RPMI7951 (cell line): ENCODE data around the gene ATP1B3. TPM values are rescaled to one million over a fixed set of nuclear protein-coding genes. Genes with fewer than 3 reads are reported as not detected.

Source experiments
- DNase-seq: peaks from one replicate; pipeline ENCODE4 v3.0.0-alpha.2; 2012; ENCODE audit warnings: low read depth
- total RNA-seq: library from RNA; depleted of rRNA; stranded (reverse); fragments of >200 nt; shearing (Covaris generic); gene quantifications from 2 replicates; pipeline ENCODE4 v1.2.3, GENCODE V29; 2014; rRNA removed

ATP1B3 gene
- total RNA-seq = 85.4 and 125 TPM in 2 replicates

GRCh38 chr3:141876381-141876890 lies at the start of gene ATP1B3:
TSS of gene ATP1B3 (plus strand) at chr3:141876643. CDS start at chr3:141876802, 159 bp downstream.
- peak; percentile 87 for DNase-seq

DNA sequence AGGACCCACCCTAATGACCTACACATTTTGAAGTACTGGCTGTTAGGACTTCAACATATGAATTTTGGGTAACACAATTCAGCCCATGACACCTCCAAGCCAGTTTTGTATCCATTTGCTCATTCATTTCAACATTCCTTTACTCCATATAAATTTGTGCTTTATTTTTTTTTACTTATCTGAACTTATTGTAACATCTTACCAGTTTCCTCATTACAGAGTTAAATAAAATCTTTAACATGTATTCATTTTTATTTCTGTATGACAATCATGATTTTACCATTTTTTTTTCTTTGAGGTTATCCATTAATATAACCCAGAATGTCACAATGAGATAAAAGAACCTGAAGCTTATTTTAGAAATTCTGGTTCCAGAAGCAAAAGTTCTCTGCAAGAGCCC lies 48.0 kb upstream of the ATP1B3 start:
- DNase-seq = no peak

GRCh38 chr3:141828890-141829289 lies 47.6 kb upstream of the ATP1B3 start:
- peak; percentile 29 for DNase-seq

- DNase-seq = no peak
Observed at GRCh38 chr3:141830508-141830907, 45.9 kb upstream of the ATP1B3 start.

GRCh38 chr3:141834292-141834691 lies 42.2 kb upstream of the ATP1B3 start:
- no peak for DNase-seq

- DNase-seq = no peak
Observed at GRCh38 chr3:141835557-141836229, 40.8 kb upstream of the ATP1B3 start.

DNA sequence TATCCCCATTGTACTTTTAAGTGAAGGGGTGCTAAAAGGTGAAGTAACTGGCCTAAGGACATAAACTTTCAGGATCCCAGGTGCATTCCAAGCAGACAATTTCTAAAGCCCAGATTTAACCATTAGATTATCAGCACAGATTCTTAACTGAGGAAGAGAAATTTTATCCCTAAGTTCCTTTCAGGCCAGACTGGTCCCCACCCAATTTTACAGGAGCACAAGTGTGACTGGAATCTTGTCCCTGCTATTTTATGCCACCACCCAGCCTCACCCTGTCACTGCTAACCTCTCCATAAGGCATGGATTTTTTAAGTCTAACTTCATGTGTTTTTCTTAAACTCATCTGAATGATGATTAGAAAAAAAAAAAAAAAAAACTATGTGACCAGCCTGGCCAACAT lies 37.1 kb upstream of the ATP1B3 start:
- DNase-seq = no peak

DNA sequence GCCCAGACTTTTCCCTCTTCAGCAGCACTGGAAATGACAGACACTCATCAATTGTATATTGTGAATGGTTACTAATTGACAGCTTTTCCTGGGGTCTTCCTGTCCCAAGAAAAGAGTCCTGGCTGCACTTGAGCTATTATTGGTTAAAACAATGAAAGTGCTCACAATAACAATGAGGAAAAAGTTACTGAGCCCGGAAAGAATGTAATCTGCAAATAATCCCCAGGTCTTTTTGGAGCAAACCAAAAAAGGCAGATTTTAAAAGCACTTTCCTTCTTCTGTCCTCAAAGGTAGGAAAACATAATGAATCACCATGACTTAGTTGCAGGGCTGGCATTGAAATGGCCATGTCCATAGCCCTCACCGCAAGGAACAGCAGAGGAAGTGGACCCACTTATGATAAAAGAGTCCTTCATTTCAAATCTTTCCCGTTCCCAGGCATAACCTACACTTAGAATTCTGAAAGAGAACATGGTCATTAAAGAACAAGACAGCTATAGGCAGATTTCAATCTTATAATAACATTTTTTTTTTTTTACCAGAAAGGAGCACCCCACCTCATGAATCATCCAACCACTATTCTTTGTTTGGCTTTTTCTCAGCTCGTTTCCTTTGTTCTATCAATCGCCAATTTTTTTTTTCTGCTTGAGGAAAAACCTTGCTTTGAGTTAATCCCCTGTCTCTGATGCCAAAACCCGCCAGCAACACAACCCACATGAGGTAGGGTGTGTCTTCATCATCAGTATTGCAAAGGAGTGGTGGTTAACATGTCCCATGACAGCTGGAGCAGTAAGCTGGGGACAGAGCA lies 35.5 kb upstream of the ATP1B3 start:
- peak; percentile 53 for DNase-seq

- DNase-seq = no peak
Observed at GRCh38 chr3:141844108-141844507, 32.3 kb upstream of the ATP1B3 start.

DNA sequence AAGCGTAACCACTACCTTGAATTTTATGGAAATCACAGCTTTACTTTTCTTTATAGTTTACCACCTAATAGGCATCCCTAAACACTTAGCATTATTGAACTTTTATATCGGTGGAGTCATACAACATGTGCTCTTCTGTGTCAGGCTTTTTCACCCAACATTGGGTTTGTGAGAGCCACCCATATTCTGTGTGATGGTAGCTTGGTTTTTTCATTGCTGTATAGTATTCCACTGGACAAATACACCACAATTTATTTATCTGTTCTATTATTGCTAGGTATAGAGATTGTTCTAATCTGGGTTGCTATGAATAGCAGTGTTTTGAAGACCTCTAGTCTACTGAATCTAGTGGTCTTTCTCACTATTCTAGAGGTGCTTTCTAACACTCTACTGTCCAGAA lies 31.6 kb upstream of the ATP1B3 start:
- no peak for DNase-seq

- DNase-seq = no peak
Observed at GRCh38 chr3:141845407-141846049, 30.9 kb upstream of the ATP1B3 start.

- DNase-seq = no peak
Observed at GRCh38 chr3:141846050-141846433, 30.4 kb upstream of the ATP1B3 start.

DNA sequence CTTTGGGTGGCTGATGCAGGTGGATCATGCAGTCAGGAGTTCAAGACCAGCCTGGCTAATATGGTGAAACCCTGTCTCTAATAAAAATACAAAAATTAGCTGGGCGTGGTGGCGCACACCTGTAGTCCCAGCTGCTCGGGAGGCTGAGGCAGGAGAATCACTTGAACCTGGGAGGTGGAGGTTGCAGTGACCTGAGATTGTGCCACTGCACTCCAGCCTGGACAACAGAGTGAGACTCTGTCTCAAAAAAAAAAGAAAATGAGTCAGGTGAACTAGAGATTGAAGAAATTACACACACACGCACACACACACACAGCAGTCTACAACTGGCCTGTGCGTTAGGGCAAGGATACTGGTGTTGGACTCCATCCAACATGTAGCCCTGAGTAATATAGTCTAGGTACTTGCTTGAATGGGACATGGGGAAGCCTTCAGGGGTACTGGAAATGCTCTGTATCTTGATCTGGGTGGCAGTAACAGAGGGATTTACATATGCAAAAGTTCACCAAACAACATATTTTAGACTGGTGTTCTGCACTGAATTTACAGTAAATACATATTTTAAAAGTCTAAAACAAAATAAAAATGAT lies 28.2 kb upstream of the ATP1B3 start:
- peak; percentile 11 for DNase-seq

DNA sequence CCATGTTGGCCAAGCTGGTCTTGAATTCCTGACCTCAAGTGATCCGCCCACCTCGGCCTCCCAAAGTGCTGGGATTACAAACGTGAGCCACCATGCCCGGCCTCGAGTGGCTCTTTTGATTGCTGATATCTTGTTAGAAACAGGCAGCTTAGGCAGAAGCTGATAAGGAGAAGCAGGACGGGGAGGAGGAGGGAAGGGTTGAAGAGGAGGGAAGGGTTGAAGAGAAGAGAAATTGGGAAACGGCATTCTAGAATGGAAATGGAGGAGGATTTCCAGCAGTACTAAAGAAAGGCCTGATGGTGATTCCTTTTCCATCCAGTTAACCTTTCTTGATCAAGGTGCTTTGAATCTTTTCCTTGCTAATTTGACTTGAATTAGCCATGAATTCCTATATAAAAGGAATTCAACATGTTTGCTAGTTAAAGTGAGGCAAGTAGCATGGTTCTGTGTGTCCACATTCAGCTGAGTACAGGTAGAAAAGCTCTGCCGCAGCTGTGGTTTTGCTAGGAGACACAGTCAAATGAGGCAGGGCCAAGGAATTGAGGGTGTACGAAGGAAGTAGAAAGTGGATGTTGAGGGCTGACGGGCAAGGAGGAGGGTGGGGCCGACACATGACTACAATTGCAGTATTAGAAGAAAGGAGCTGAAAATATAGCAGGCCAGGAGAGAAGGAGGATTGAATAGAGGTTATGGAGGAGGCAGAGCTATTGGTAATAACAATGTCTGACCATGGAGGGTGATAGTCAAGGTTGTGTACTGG lies 27.2 kb upstream of the ATP1B3 start:
- no peak for DNase-seq

- DNase-seq = peak; percentile 9
Observed at GRCh38 chr3:141851411-141851810, 25.0 kb upstream of the ATP1B3 start.

- no peak for DNase-seq
Observed at GRCh38 chr3:141853081-141853601, 23.3 kb upstream of the ATP1B3 start.

DNA sequence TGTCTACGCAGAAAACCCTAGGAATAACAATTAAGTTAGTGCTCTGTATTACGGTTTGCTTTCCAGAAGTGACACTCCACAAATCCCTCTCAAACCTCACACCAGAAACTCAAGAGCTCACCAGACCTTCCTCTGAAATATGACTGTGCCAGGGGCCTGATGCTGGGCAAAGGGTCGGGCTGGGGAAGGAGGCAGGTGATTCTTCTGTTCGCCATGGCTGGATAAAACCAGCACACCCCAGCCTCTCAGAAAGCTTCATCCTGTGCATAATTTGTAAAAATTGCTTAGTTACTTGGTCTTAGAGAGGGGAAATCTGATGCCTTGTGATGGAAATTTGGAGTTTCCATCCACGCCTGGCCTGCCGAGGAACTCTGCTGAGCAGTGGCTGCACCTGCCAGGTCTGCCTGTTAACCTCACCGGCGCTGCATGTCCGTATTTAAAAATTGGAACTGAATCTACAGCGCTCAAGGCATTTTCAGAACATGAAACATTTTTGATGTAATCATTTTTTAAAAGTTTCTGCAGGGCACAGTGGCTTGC lies 22.7 kb upstream of the ATP1B3 start:
- DNase-seq = no peak

DNA sequence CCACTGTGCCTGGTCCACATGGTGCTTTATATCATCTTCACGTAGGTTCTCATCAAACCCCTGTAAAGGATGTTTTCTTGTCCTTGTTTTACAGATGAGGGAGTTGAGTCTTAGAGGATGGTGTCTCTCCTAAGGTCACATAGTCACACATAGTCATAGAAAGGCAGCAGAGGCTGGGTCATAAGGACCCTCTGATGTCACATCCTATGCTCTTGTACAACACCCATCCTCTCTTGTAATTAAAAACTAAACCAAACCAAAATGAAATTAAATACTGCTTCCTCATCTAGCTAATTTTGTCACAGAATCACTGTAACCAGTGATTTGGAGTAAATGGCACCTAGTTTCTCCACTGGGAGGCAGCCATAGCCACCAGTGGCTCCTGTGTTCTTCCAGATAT lies 21.8 kb upstream of the ATP1B3 start:
- no peak for DNase-seq

DNA sequence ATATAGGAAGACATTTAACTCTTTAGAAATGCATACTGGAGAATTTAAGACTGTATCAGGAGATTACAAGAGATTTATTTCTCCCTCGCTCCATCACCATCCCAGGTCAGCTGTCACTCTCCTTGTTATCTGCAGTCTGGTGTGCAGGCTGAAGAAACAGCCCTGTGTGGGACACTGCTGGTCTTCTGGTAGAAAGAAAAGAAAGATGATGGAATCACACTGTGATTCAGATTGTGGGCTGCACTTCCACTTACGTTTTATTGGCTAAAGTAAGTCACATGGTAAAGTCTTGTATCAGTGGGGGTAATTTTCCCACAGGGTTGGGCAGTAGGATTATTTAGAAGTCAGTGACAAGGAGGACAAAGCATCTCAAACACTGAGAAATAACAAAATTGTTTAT lies 18.1 kb upstream of the ATP1B3 start:
- DNase-seq = peak; percentile 18

DNA sequence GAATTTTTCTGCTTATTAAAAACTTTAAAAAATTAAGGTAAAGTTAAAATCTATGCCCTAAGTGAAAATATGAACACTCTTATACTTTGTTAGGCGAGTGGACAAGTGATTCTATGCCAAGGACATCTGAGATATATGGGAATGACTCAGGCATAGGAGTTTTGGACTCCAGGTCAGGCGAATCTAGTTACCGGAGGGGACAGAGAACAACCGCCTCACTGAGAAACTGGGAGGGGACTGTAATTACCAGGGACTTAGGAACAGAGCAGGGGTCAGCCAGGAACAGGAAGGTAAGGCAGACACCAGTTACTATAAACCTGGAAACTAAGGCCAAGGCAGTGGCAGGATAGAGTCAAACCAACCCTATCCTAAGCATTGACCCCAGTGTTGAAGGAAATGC lies 16.8 kb upstream of the ATP1B3 start:
- DNase-seq = no peak
